Measurements from ENCODE around the gene NDUFS2.
"Not testable (repeated sequence)": the region's sequence is repeated elsewhere in the genome, so short reads cannot be mapped to it uniquely, and the experiment has no call there.

NDUFS2 gene

DNA sequence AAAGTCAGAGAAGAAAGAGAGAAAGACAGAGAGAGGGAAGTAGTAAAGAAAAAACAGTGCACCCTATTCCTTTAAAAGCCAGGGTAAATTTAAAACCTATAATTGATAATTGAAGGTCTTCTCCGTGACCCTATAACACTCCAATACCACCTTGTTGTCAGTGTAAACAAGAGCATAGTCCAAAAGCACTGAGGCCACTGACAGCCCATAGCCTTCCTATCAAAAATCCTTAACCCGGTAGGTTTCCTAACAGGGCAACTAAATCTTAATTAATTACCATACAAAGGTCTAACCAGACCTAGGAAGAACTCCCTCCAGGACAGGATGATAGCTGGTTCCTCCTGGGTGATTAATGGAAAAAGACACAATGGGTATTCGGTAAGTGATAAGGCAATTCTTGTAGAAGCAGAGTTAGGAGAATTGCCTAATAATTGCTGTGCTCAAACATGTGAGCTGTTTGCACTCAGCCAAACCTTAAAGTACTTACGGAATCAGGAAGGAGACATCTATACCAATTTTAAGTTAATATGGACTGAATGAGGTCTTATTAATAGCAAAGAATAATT is 53.9 kb downstream of the NDUFS2 start:
- not testable (repeated sequence) for DNase-seq

DNA sequence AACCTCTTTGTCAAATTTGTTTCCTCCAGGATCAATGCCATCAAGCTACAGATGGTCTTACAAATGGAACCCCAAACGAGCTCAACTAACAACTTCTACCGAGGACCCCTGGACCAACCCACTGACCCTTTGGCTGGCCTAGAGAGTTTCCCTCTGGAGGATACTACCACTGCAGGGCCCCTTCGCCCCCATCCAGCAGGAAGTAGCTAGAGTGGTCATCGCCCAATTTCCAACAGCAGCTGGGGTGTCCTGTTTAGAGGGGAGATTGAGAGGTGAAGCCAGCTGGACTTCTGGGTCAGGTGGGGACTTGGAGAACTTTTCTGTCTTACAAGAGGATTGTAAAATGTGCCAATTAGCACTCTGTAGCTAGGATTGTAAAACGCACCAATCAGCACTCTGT is 54.9 kb downstream of the NDUFS2 start:
- peak in 1 of 4 experiments; percentile 3 for DNase-seq

DNA sequence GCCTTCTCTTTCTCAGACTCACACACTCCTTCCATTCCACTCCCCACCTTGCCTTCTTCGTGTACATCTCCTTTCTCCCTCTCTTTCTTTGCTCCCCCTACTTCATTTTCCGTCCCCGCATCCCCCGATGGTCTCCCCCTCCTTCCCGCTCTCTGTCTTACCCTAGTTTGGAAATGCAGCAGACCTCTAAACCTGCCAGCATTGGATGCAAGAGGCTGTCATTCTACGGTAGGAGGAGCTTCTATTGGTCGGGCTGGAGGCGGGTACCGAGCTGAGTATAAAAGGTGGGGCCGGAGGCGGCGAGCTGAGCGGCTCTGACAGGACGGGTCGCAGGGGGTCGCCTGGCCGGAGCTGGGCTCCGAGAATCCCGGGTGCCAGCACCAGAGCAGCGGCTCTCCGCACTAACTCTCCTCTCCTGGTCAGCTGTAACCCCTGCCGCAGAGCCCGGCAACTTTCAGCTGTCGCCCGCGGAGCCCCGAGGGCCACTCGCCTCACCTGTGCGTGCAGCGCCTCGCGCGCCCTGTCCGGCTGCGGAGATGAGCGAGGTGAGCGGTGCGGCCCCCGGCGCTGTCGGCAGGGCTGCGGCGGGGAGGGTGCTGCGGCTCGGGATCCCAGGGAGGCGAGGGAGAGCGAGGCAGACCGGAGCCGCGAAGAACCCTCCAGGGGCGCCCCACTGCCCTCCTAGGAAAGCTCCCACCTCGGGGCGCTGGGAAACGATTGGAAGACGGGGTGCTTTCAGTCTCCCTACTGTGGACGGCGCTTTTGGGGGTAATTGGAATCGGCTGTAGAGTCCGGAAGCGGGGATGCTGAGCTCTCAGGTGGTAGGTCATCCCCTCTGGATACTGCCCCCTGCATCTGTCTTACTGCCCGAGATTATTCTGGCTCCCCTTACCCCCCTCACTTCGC is 56.5 kb downstream of the NDUFS2 start, which contains the start of gene PCP4L1:
Gene PCP4L1 (plus strand): TSS at position 307 of the 906 bp plus-strand sequence. CDS start 230 bp downstream, at position 537.
- peak in 3 of 4 experiments; percentile 3 to 9 (median 5) for DNase-seq

DNA sequence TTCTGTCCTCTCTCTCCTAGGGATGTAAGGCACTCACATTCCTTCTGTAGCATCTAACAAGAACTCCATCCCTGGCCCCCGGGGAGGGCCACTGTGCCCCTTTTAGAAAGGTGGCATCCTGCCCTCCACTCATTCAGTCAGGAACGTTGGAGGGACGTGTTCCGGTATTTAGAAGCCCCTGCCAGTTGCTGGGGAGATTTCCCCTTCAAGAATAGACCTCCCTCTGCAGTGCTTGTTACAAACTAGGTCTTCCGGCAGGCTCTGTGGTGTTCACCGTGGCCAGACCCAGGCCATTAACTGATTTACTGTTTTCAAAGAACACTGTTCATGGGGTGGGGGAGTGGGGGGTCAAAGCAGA is 57.2 kb downstream of the NDUFS2 start:
- no peak for DNase-seq

DNA sequence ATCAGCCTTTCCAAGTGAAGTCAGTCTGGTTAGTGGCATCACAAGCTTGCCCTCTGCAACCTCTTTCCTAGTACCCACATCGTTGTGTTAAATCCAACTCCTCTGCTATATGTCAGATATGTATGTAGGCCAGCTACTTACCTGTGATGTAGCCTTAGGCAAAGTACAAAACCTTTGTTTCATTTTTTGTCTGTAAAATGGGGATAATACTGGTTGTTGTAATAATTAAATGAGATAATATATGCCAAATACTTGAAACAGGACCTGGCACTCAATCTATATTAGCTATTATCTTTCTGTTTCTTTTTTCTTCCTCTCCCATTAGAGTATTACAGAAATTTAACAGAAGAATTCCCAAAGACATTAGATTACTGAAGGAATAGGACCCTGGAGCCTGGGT is 57.6 kb downstream of the NDUFS2 start:
- DNase-seq: no peak

DNA sequence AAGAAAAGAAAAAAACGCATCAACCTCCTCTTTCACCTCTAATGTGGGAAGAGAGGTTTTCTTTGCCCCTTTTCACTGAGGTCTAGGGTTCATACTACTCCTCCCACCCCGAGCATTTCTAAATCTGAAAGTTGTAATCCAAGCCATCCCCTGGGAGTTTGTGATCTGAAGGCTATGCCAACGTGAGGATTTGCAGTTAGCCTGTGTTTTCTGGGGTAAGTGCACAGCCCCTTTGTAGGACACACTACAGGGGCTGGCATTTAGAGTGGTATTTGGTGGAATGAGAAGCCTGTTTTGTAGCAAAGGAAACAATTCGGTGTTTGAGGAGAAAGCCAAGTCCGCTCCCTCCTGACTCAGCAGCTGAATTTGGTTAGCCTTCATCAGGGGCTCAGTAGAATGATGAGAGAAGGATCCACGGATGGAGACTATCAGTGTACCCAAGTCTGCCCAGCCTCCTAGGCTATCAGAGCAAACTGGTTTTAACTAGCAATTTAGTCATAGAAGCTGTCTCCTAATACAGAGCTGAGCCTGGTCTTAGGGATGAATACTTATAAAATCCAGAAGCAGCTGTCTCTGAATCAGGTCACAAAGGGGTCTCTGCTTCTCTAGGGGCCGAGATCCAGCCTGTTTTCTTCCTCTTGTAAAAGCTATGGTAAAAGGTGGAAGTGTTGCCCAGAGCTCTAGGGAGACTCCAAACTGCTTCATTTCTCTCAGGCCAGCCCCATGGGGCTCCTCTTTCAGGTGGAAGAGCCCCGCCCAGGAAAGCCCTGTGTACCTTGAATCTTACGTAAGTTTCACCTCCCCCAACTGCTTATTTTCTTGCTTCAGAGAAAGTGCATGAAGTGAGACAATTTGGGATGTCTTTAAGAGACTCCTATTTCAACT is 58.5 kb downstream of the NDUFS2 start:
- no peak for DNase-seq

DNA sequence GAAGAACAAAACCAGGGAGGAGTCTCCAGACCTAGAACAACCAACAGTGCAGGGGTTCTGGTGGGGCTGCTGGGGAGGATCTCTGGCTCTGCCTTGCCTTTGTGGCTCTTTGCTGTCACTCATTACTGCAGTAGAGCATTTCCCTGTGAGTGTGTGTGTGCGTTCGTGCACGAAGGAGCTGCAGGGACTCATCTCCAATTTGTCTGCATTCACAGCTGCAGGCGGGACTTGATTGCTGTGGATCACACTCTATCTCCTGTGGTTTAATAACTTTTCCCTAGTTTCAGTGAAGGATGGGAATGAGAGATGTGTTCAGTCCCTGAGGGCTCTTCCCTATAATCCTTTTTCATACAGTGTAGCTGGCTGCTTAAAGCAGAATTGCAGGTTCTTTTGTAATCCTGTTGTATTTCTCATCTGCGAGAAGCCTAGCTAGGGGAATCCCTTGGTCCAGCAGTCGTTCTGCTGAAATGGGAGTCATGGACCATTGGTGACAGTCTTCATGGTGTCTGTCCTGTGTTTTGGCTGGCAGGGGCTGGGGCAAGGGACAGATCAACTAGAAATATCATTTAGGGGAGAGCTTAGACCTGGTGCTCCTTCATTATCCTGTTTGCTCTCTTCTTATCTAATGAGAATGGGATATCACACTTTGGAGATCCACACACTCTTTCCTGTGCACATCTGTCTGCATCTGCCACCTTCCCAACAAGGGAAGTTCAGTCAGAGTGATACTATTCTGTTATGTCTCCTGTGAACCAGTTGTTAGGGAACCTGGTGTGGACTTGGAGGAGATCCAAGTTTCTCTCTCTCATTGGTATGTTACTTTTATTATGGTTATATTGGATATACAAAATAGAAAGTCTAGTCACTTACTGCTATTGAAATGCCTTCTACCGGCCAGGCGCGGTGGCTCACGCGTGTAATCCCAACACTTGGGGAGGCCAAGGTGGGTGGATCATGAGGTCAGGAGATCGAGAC is 59.4 kb downstream of the NDUFS2 start:
- no peak for DNase-seq

Measured in activated CD4-positive, CD25-positive, alpha-beta regulatory T cell (primary cell).